Cerebellar nuclear complex (tissue), 1 donor: Measurements from ENCODE around the gene LMX1A.
A peak's percentile ranks its signal among the peaks of the same experiment; 100 is the strongest.

Experiments used
- DNase-seq, 2 experiments: peaks; one replicate each; lab custom pipeline; 2025; lab: John Stamatoyannopoulos, UW

LMX1A gene

GRCh38 chr1:165367375-165367993, 11.0 kb upstream of the LMX1A start:
- DNase-seq: peak in 1 of 2 experiments; percentile 30

GRCh38 chr1:165365341-165365740, 8.8 kb upstream of the LMX1A start:
- DNase-seq: no peak

- DNase-seq: no peak
Measured at GRCh38 chr1:165364568-165365133, 8.1 kb upstream of the LMX1A start.

- DNase-seq: no peak
Measured at GRCh38 chr1:165356876-165357275, 361 bp upstream of the LMX1A start.

- no peak for DNase-seq
Measured at GRCh38 chr1:165355139-165355976, 1.2 kb downstream of the LMX1A start.

- DNase-seq: no peak
Measured at GRCh38 chr1:165354739-165355138, 1.8 kb downstream of the LMX1A start.

GRCh38 chr1:165353731-165354671, 2.5 kb downstream of the LMX1A start:
- no peak for DNase-seq

- no peak for DNase-seq
Measured at GRCh38 chr1:165352442-165353293, 3.8 kb downstream of the LMX1A start.

- no peak for DNase-seq
Measured at GRCh38 chr1:165351863-165352441, 4.6 kb downstream of the LMX1A start.

GRCh38 chr1:165350840-165351239, 5.7 kb downstream of the LMX1A start:
- no peak for DNase-seq

- DNase-seq: no peak
Measured at GRCh38 chr1:165345502-165345901, 11.0 kb downstream of the LMX1A start.

GRCh38 chr1:165344736-165345135, 11.8 kb downstream of the LMX1A start:
- no peak for DNase-seq

- DNase-seq: no peak
Measured at GRCh38 chr1:165344198-165344597, 12.3 kb downstream of the LMX1A start.

GRCh38 chr1:165342587-165342986, 13.9 kb downstream of the LMX1A start:
- DNase-seq: no peak

- DNase-seq: no peak
Measured at GRCh38 chr1:165342168-165342567, 14.3 kb downstream of the LMX1A start.

GRCh38 chr1:165339164-165339563, 17.4 kb downstream of the LMX1A start:
- no peak for DNase-seq

GRCh38 chr1:165330483-165330882, 26.0 kb downstream of the LMX1A start:
- DNase-seq: no peak

- DNase-seq: no peak
Measured at GRCh38 chr1:165329104-165329503, 27.4 kb downstream of the LMX1A start.

GRCh38 chr1:165328136-165328535, 28.4 kb downstream of the LMX1A start:
- DNase-seq: no peak

- DNase-seq: no peak
Measured at GRCh38 chr1:165327538-165327937, 29.0 kb downstream of the LMX1A start.
